ENCODE measurements around the gene XYLT1. TPM values are rescaled to one million over a fixed set of nuclear protein-coding genes. Genes with fewer than 3 reads are reported as not detected.

XYLT1 gene
- polyA plus RNA-seq, 2 donors, result 3.0 TPM

DNA sequence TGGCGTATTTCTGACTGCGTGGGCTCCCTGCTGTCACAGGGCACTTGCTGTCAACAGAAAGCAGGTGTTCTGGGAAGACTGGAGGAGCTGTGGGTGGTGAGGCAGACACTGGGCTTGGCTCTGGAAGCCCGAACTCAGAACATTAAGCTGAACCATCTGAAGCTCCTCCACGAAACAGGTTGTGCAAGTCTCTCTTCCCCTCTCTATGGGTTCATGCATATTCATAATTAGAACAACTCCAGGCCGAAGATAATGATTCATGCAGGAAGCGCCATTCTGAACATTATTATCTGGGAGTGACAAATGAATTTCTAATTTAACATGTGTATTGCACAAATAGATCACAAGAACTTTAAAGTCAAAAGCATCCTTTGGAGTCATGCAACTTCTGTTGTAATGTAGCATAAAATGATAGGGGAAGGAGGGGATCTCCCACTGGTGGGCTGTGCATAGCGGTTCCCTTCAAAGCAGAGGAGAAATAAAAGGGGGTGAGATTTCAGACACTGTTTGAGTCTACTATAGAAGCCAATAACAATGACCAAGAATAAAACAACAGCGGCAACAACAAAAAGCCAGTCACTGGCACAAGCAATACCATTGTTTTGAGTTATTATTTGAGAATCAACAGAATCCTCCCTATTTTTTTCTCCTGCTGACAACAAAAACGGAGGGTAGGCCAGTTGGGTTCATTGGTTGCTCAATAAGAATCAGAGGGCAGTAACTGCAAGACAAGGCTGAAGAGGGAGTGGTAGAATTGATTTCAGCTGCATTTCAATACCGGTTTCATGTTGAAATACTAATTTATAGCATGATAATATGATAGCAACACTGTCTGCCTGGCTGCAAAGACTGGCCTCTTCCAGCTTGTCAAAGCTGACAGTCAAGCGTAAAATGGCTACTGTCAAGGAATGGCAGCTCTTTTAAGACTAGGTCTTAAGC is 407.3 kb downstream of the XYLT1 start:
- Histone ChIP-seq H3K4me1 (ENCODE audit: control insufficient read depth in 2 of 2, insufficient read depth in 2 of 2, low read length in 1 of 2) (peaks cover 0 to 5% of the 10 kb centered on the region in 2 donors), H3K9me3 (ENCODE audit: control insufficient read depth in 2 of 2, insufficient read depth in 1 of 2, low read depth in 1 of 2, low read length in 1 of 2) (no peaks in the 10 kb centered on the region), H3K36me3 (ENCODE audit: control insufficient read depth in 2 of 2, insufficient read depth in 2 of 2, low read length in 1 of 2) (no peaks in the 10 kb centered on the region), H3K27me3 (ENCODE audit: control insufficient read depth in 1 of 2, insufficient read depth in 2 of 2, low read length in 2 of 2) (no peaks in the 10 kb centered on the region), H3K27ac (ENCODE audit: low read depth in 2 of 2, low read length in 1 of 2) (peak overlapping the region; percentile 75 to 92), H3K4me3 (ENCODE audit: low read depth in 1 of 2, low read length in 2 of 2) (peak overlapping the region in 1 of 2 donors; percentile 25)
- 63 to 64% methylated on average over 11 of the region's 11 CpGs for WGBS, 2 donors

DNA sequence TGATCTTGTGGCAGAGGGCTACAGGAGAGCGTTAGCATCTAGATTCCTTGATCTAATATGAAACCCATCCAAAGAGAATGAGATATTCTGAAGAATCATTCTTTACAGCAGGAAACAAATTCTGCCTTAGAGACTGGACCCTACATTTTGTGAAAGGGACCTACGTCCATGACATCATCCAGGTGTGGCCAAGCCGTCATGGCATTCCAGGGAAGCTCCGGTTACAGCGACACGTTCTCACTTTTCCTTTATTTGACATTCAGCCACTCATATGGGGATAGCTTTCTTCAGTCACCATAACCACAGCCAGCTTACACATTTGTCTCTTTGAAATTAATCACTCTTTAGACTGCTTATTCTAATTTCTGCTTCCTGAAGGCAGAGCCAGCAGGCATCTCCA is 408.1 kb downstream of the XYLT1 start:
- Histone ChIP-seq H3K9me3 (ENCODE audit: control insufficient read depth in 2 of 2, insufficient read depth in 1 of 2, low read depth in 1 of 2, low read length in 1 of 2) (no peaks in the 10 kb centered on the region), H3K36me3 (ENCODE audit: control insufficient read depth in 2 of 2, insufficient read depth in 2 of 2, low read length in 1 of 2) (no peaks in the 10 kb centered on the region), H3K4me1 (ENCODE audit: control insufficient read depth in 2 of 2, insufficient read depth in 2 of 2, low read length in 1 of 2) (peaks cover 0 to 5% of the 10 kb centered on the region in 2 donors), H3K4me3 (ENCODE audit: low read depth in 1 of 2, low read length in 2 of 2) (peak overlapping the region in 1 of 2 donors; percentile 25), H3K27me3 (ENCODE audit: control insufficient read depth in 1 of 2, insufficient read depth in 2 of 2, low read length in 2 of 2) (no peaks in the 10 kb centered on the region), H3K27ac (ENCODE audit: low read depth in 2 of 2, low read length in 1 of 2) (peak overlapping the region; percentile 75 to 92)
- WGBS, 2 donors, result 54 to 60% methylated on average over 6 of the region's 6 CpGs

DNA sequence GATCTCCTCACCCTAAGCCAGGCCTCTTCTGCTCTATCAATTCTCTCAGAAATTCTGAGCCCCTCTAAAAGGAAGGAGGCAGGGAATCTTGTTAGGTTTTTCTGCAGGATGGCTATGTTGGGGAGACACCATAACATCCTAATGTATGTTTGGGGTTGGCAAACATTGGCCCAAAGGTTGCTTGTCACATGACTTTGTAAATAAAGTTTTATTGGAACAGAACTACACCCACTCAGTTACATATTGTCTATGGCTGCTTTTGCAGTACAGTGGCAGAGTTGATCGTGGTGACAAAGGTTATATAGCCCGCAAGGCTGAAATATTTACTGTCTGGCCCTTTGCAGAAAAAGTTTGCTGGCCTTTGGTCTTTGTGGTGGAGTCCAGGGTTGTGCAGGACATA is 409.4 kb downstream of the XYLT1 start:
- H3K36me3 ChIP-seq (ENCODE audit: control insufficient read depth in 2 of 2, insufficient read depth in 2 of 2, low read length in 1 of 2), result no peaks in the 10 kb centered on the region
- no peak overlapping the region for H3K4me3 ChIP-seq (ENCODE audit: low read depth in 1 of 2, low read length in 2 of 2)
- H3K4me1 ChIP-seq (ENCODE audit: control insufficient read depth in 2 of 2, insufficient read depth in 2 of 2, low read length in 1 of 2), result peaks cover 0 to 5% of the 10 kb centered on the region in 2 donors
- 95% methylated on average over 2 of the region's 2 CpGs for WGBS, 2 donors
- H3K27me3 ChIP-seq (ENCODE audit: control insufficient read depth in 1 of 2, insufficient read depth in 2 of 2, low read length in 2 of 2), result no peaks in the 10 kb centered on the region
- H3K9me3 ChIP-seq (ENCODE audit: control insufficient read depth in 2 of 2, insufficient read depth in 1 of 2, low read depth in 1 of 2, low read length in 1 of 2), result no peaks in the 10 kb centered on the region
- H3K27ac ChIP-seq (ENCODE audit: low read depth in 2 of 2, low read length in 1 of 2), result no peak overlapping the region

DNA sequence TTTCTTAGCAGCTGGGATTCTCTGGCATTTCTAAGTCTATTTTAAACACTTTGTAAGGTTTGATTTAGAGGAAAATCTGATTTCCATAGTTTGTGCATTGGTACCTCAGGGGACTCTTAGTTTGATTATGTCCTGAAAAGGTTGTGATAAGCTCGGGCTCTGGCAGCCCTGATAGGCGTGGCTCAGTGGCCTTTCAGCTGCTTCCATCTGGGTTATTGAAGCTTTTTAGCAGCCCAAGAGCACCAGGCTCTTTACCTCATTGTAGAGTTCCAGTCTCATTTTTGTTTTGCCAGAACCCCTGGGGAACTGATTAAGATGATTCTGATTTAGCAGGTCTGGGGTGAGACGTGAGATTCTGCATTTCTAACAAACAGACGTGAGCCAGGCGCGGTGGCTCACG is 412.3 kb downstream of the XYLT1 start:
- no peaks in the 10 kb centered on the region for H3K36me3 ChIP-seq (ENCODE audit: control insufficient read depth in 2 of 2, insufficient read depth in 2 of 2, low read length in 1 of 2)
- no peak overlapping the region for H3K4me3 ChIP-seq (ENCODE audit: low read depth in 1 of 2, low read length in 2 of 2)
- no peaks in the 10 kb centered on the region for H3K9me3 ChIP-seq (ENCODE audit: control insufficient read depth in 2 of 2, insufficient read depth in 1 of 2, low read depth in 1 of 2, low read length in 1 of 2)
- peaks cover 0 to 3% of the 10 kb centered on the region in 2 donors for H3K4me1 ChIP-seq (ENCODE audit: control insufficient read depth in 2 of 2, insufficient read depth in 2 of 2, low read length in 1 of 2)
- no peak overlapping the region for H3K27ac ChIP-seq (ENCODE audit: low read depth in 2 of 2, low read length in 1 of 2)
- no peaks in the 10 kb centered on the region for H3K27me3 ChIP-seq (ENCODE audit: control insufficient read depth in 1 of 2, insufficient read depth in 2 of 2, low read length in 2 of 2)
- WGBS, 2 donors, result 71 to 75% methylated on average over 7 of the region's 7 CpGs

DNA sequence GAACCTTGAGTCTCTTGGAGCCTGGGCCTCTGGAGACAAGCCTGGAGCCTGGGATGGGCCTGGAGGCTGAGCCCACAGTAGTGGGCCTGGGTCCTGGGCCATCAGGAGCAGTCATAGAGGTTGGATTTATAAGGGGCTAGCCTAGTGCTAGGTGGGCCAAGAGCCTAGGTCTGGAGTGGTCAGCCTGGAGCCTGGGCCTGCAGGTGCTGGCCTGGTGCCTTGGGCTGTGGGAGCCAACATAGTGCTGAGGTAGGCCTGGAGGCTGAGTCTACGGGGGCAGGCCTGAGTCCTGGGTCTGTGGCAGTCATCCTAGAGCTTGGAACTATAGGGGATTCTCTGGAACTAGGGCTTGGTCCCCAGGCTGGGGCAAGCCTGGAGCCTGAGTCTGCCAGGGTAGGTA is 414.1 kb downstream of the XYLT1 start:
- no peaks in the 10 kb centered on the region for H3K36me3 ChIP-seq (ENCODE audit: control insufficient read depth in 2 of 2, insufficient read depth in 2 of 2, low read length in 1 of 2)
- H3K27me3 ChIP-seq (ENCODE audit: control insufficient read depth in 1 of 2, insufficient read depth in 2 of 2, low read length in 2 of 2), result no peaks in the 10 kb centered on the region
- no peak overlapping the region for H3K27ac ChIP-seq (ENCODE audit: low read depth in 2 of 2, low read length in 1 of 2)
- whole genome bisulfite sequencing, 2 donors, result 64 to 81% methylated on average over 1 of the region's 1 CpG
- no peaks in the 10 kb centered on the region for H3K9me3 ChIP-seq (ENCODE audit: control insufficient read depth in 2 of 2, insufficient read depth in 1 of 2, low read depth in 1 of 2, low read length in 1 of 2)
- H3K4me3 ChIP-seq (ENCODE audit: low read depth in 1 of 2, low read length in 2 of 2), result no peak overlapping the region
- H3K4me1 ChIP-seq (ENCODE audit: control insufficient read depth in 2 of 2, insufficient read depth in 2 of 2, low read length in 1 of 2), result no peaks in the 10 kb centered on the region

DNA sequence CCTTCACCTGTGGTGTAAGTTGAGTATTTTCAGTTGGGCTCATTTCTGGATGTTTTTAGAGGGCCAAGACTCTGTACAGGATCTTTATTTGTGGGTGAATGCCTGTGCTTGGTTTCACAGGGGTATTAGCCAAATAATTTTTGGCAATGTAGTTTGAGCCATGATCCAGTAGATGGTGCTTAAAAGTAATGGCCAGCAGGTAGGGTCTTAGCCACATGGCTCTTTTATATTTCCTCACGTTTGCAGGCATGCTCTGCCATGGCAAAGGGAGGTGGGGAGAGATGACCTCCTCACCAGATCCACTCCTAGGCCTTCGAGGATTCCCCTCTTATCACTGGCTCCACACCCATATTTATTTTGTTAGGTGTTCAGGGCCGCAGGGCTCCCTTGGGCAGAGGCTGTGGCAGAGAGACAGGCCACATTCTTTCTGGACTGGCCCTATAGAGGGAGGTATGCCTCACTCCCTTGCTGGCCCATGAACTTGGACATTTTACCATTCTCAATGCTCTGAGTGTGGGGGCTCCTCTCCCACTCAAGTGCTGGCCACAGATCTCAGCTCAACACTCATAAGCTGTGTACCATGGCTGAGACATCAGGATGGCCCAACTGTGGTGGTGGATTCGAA is 417.1 kb downstream of the XYLT1 start:
- WGBS, 2 donors, result 41 to 50% methylated on average over 4 of the region's 4 CpGs
- H3K27ac ChIP-seq (ENCODE audit: low read depth in 2 of 2, low read length in 1 of 2), result no peak overlapping the region

More for the DNA sequence above, 417.1 kb downstream of the XYLT1 start:
- Histone ChIP-seq H3K27me3 (ENCODE audit: control insufficient read depth in 1 of 2, insufficient read depth in 2 of 2, low read length in 2 of 2) (no peaks in the 10 kb centered on the region), H3K36me3 (ENCODE audit: control insufficient read depth in 2 of 2, insufficient read depth in 2 of 2, low read length in 1 of 2) (no peaks in the 10 kb centered on the region), H3K4me1 (ENCODE audit: control insufficient read depth in 2 of 2, insufficient read depth in 2 of 2, low read length in 1 of 2) (no peaks in the 10 kb centered on the region), H3K9me3 (ENCODE audit: control insufficient read depth in 2 of 2, insufficient read depth in 1 of 2, low read depth in 1 of 2, low read length in 1 of 2) (no peaks in the 10 kb centered on the region), H3K4me3 (ENCODE audit: low read depth in 1 of 2, low read length in 2 of 2) (no peak overlapping the region)

Data from esophagus (tissue), 2 donors.